ENCODE data around the gene CD79A. TPM values are rescaled to one million over a fixed set of nuclear protein-coding genes. Genes with fewer than 3 reads are reported as not detected.

CD79A gene
- total RNA-seq, 1 experiment from 2014 or later, result 0.69 TPM

DNA sequence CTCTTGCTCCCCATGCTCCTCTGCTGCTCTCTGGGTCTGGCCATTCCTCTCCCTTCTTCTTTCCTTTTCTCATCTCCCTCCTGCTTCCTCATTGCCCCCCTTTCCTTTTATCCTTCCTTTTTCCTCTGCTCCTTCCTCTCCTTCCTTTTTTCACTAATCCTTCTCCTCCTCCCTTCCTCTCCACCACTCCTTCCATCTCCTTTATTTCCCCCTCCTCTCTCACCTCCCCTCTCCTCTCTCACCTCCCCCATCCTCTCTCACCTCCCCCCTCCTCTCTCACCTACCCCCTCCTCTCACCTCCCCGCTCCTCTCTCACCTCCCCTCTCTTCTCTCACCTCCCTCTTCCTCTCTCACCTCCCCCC lies 19.5 kb downstream of the CD79A start:
- DNase-seq (ENCODE audit: low read depth, low spot score), result no peak
- Histone ChIP-seq H3K9me3 (ENCODE audit: control insufficient read depth in 1 of 2, insufficient read depth in 1 of 2, low read depth in 1 of 2, low read length in 2 of 2) (no peaks in the 10 kb centered on the region), H3K79me2 (ENCODE audit: insufficient read depth, low read length) (no peaks in the 10 kb centered on the region), H4K20me1 (ENCODE audit: insufficient read depth) (no peaks in the 10 kb centered on the region), H3K9me2 (ENCODE audit: insufficient read depth) (no peaks in the 10 kb centered on the region), H3K36me3 (ENCODE audit: control insufficient read depth in 1 of 2, insufficient read depth in 2 of 2, low read length in 2 of 2) (peaks cover 30 to 33% of the 10 kb centered on the region in 2 experiments; a peak in 3 of 4 replicates), H2AFZ (ENCODE audit: low read depth, low read length, poor library complexity, severe bottlenecking) (no peak overlapping the region), H3K4me2 (ENCODE audit: low read length) (no peak overlapping the region), H3K4me3 (replicated peaks in 1 of 2; ENCODE audit: low read depth in 1 of 2, low read length in 2 of 2) (no peak overlapping the region), H3K27ac (ENCODE audit: low read depth, low read length) (no peak overlapping the region), H3K4me1 (ENCODE audit: control insufficient read depth in 1 of 2, insufficient read depth in 2 of 2, low read length in 2 of 2) (no peaks in the 10 kb centered on the region), H3K27me3 (ENCODE audit: insufficient read depth, low read length) (no peaks in the 10 kb centered on the region), H3K9ac (ENCODE audit: low read length) (no peak overlapping the region)
- no TSS peak for BruUV-seq (replicated peaks)
- intact Hi-C loops (cut with micrococcal nuclease), result no loop called here
- CTCF ChIA-PET, result no interaction called here
- ATAC-seq, result no peak
- POLR2A ChIA-PET, result no interaction called here
- RAD21 ChIA-PET (ENCODE audit: low non-redundant PET in 1 of 2, low total read pairs in 2 of 2, uncharacterized antibody in 2 of 2, unreplicated experiment in 2 of 2), result no interaction called here
- TF ChIP-seq CTCF (IDR thresholded peaks at IDR 0.05 in 2 of 3, conservative IDR thresholded peaks at IDR 0.05 in 1 of 3; ENCODE audit: borderline replicate concordance in 1 of 3, insufficient read depth in 1 of 3, low read depth in 2 of 3, low read length in 2 of 3) (no peak), ELF1 (IDR thresholded peaks at IDR 0.05; ENCODE audit: borderline replicate concordance, low read depth) (no peak), SRF (IDR thresholded peaks at IDR 0.05; ENCODE audit: low read depth) (no peak), EGR1 (IDR thresholded peaks at IDR 0.05; ENCODE audit: low read depth) (no peak), ZFX (IDR thresholded peaks at IDR 0.05) (no peak), POLR2A (IDR thresholded peaks at IDR 0.05; ENCODE audit: borderline replicate concordance, extremely low read depth, insufficient read depth, insufficient read length) (no peak)

DNA sequence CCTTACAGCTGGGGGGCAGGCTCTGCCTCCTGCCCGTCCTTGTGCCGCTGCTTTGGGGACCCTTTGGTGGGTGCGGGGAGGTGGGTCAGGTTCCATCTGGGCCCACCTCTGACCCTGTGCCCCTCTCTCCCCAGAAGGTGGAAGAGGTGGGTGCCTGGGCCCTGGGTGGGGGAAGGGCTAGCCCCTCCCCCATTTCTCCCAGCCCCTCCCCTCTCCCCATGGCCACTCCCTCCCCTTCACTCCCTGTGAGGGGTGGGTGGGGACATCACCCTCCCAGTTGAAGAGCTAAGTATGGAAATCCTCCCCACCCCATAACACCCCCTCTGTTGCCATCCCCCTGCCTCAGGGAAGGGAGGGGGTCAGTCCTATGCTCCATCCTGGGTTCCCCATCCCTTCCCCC lies 20.1 kb downstream of the CD79A start:
- H3K9me3 ChIP-seq (ENCODE audit: control insufficient read depth in 1 of 2, insufficient read depth in 1 of 2, low read depth in 1 of 2, low read length in 2 of 2), result no peaks in the 10 kb centered on the region
- TF ChIP-seq YY1 (IDR thresholded peaks at IDR 0.05; ENCODE audit: extremely low read depth, insufficient replicate concordance, low read depth, low read length) (no peak), POLR2AphosphoS5 (IDR thresholded peaks at IDR 0.05; ENCODE audit: low read depth, low read length) (no peak), EZH2phosphoT487 (IDR thresholded peaks at IDR 0.05; ENCODE audit: borderline replicate concordance) (no peak), POLR2A (IDR thresholded peaks at IDR 0.05; ENCODE audit: borderline replicate concordance, extremely low read depth, insufficient read depth, insufficient read length) (no peak), CTCF (IDR thresholded peaks at IDR 0.05 in 2 of 3, conservative IDR thresholded peaks at IDR 0.05 in 1 of 3; ENCODE audit: borderline replicate concordance in 1 of 3, insufficient read depth in 1 of 3, low read depth in 2 of 3, low read length in 2 of 3) (no peak), SRF (IDR thresholded peaks at IDR 0.05; ENCODE audit: low read depth) (no peak), ATF3 (IDR thresholded peaks at IDR 0.05) (no peak), EGR1 (IDR thresholded peaks at IDR 0.05; ENCODE audit: low read depth) (no peak), FOSL1 (IDR thresholded peaks at IDR 0.05; ENCODE audit: low read depth) (no peak)
- no peaks in the 10 kb centered on the region for H3K4me1 ChIP-seq (ENCODE audit: control insufficient read depth in 1 of 2, insufficient read depth in 2 of 2, low read length in 2 of 2)
- no peak for DNase-seq (ENCODE audit: low read depth, low spot score)
- ChIA-PET RAD21 (ENCODE audit: low non-redundant PET in 1 of 2, low total read pairs in 2 of 2, uncharacterized antibody in 2 of 2, unreplicated experiment in 2 of 2) (no interaction called here), POLR2A (no interaction called here), CTCF (no interaction called here)
- H3K36me3 ChIP-seq (ENCODE audit: control insufficient read depth in 1 of 2, insufficient read depth in 2 of 2, low read length in 2 of 2), result peaks cover 32 to 33% of the 10 kb centered on the region in 2 experiments; a peak in 3 of 4 replicates
- no peaks in the 10 kb centered on the region for H3K27me3 ChIP-seq (ENCODE audit: insufficient read depth, low read length)
- intact Hi-C loops (cut with micrococcal nuclease), result no loop called here
- H2AFZ ChIP-seq (ENCODE audit: low read depth, low read length, poor library complexity, severe bottlenecking), result no peak overlapping the region
- BruUV-seq (replicated peaks), result no TSS peak
- no peaks in the 10 kb centered on the region for H3K9me2 ChIP-seq (ENCODE audit: insufficient read depth)
- H3K9ac ChIP-seq (ENCODE audit: low read length), result no peak overlapping the region
- no peak for ATAC-seq
- H3K4me2 ChIP-seq (ENCODE audit: low read length), result no peak overlapping the region
- H3K4me3 ChIP-seq (replicated peaks in 1 of 2; ENCODE audit: low read depth in 1 of 2, low read length in 2 of 2), result no peak overlapping the region
- H4K20me1 ChIP-seq (ENCODE audit: insufficient read depth), result no peaks in the 10 kb centered on the region
- H3K79me2 ChIP-seq (ENCODE audit: insufficient read depth, low read length), result no peaks in the 10 kb centered on the region
- H3K27ac ChIP-seq (ENCODE audit: low read depth, low read length), result no peak overlapping the region

All from HCT116 (cell line).